ENCODE data around the gene TNFRSF8. TPM values are rescaled to one million over a fixed set of nuclear protein-coding genes. Genes with fewer than 3 reads are reported as not detected.

Gene TNFRSF8
- total and polyA plus RNA-seq, 9 of the 15 experiments (the other 6 are each of a cell fraction or from before 2014, with no cell fraction given): 3.5 to 38.4 (median 17.1) TPM

DNA sequence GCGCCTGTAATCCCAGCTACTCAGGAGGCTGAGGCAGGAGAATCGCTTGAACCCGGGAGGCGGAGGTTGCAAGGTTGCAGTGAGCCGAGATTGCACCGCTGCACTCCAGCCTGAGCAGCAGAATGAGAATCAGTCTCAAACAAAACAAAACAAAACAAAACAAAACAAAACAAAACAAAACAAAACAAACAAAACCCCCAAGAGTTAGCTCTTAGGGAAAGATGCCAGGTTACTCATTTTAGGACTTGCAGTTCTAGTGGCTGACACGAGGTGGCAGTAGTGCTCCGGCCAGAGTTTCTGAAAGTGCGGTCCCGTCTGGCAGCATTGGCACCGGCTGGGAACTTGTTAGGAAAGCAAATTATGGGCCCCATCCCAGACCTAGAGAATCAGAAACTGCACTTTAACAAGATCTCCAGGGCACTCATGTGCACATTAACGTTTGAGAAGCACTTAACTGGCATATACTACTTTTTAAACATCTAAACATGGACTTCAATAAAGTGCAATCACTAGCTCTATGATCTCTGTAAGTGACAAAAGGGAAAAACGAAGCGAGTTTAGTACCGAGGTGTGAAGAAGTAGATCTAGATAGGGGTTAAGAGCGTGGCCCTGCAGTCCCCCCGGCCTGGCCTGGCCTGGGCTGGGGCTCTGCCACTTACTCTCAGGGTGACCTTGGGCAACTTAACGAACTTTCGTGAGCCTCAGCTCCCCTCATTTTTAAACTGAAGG lies 61.8 kb downstream of the TNFRSF8 start (continued):
- TF ChIP-seq, protein P1, sequence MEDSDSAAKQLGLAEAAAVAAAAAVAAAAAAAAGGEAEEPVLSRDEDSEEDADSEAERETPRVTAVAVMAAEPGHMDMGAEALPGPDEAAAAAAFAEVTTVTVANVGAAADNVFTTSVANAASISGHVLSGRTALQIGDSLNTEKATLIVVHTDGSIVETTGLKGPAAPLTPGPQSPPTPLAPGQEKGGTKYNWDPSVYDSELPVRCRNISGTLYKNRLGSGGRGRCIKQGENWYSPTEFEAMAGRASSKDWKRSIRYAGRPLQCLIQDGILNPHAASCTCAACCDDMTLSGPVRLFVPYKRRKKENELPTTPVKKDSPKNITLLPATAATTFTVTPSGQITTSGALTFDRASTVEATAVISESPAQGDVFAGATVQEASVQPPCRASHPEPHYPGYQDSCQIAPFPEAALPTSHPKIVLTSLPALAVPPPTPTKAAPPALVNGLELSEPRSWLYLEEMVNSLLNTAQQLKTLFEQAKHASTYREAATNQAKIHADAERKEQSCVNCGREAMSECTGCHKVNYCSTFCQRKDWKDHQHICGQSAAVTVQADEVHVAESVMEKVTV (CRISPR knock-in tag; IDR thresholded peaks at IDR 0.05): peak; percentile 98
- TF ChIP-seq HNRNPL (IDR thresholded peaks at IDR 0.05; ENCODE audit: low read depth, low read length): peak; percentile 47; the same call in 1 of the 2 replicates
- TF ChIP-seq, protein P2, sequence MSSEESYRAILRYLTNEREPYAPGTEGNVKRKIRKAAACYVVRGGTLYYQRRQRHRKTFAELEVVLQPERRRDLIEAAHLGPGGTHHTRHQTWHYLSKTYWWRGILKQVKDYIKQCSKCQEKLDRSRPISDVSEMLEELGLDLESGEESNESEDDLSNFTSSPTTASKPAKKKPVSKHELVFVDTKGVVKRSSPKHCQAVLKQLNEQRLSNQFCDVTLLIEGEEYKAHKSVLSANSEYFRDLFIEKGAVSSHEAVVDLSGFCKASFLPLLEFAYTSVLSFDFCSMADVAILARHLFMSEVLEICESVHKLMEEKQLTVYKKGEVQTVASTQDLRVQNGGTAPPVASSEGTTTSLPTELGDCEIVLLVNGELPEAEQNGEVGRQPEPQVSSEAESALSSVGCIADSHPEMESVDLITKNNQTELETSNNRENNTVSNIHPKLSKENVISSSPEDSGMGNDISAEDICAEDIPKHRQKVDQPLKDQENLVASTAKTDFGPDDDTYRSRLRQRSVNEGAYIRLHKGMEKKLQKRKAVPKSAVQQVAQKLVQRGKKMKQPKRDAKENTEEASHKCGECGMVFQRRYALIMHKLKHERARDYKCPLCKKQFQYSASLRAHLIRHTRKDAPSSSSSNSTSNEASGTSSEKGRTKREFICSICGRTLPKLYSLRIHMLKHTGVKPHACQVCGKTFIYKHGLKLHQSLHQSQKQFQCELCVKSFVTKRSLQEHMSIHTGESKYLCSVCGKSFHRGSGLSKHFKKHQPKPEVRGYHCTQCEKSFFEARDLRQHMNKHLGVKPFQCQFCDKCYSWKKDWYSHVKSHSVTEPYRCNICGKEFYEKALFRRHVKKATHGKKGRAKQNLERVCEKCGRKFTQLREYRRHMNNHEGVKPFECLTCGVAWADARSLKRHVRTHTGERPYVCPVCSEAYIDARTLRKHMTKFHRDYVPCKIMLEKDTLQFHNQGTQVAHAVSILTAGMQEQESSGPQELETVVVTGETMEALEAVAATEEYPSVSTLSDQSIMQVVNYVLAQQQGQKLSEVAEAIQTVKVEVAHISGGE (CRISPR knock-in tag; IDR thresholded peaks at IDR 0.05): 0 out of 6 replicates have a peak, but pooled peaks of 1 of the 3 experiments have one; percentile 28
- TF ChIP-seq ZNF24 (IDR thresholded peaks at IDR 0.05): peak; percentile 29; the same call in 1 of the 2 replicates
- TF ChIP-seq ZNF408 (CRISPR knock-in tag; IDR thresholded peaks at IDR 0.05; ENCODE audit: low read depth): no peak
- TF ChIP-seq, protein P3, sequence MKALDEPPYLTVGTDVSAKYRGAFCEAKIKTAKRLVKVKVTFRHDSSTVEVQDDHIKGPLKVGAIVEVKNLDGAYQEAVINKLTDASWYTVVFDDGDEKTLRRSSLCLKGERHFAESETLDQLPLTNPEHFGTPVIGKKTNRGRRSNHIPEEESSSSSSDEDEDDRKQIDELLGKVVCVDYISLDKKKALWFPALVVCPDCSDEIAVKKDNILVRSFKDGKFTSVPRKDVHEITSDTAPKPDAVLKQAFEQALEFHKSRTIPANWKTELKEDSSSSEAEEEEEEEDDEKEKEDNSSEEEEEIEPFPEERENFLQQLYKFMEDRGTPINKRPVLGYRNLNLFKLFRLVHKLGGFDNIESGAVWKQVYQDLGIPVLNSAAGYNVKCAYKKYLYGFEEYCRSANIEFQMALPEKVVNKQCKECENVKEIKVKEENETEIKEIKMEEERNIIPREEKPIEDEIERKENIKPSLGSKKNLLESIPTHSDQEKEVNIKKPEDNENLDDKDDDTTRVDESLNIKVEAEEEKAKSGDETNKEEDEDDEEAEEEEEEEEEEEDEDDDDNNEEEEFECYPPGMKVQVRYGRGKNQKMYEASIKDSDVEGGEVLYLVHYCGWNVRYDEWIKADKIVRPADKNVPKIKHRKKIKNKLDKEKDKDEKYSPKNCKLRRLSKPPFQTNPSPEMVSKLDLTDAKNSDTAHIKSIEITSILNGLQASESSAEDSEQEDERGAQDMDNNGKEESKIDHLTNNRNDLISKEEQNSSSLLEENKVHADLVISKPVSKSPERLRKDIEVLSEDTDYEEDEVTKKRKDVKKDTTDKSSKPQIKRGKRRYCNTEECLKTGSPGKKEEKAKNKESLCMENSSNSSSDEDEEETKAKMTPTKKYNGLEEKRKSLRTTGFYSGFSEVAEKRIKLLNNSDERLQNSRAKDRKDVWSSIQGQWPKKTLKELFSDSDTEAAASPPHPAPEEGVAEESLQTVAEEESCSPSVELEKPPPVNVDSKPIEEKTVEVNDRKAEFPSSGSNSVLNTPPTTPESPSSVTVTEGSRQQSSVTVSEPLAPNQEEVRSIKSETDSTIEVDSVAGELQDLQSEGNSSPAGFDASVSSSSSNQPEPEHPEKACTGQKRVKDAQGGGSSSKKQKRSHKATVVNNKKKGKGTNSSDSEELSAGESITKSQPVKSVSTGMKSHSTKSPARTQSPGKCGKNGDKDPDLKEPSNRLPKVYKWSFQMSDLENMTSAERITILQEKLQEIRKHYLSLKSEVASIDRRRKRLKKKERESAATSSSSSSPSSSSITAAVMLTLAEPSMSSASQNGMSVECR (CRISPR knock-in tag; IDR thresholded peaks at IDR 0.05): peak; percentile 46; the same call in 1 of the 2 replicates
- TF ChIP-seq, protein P4, sequence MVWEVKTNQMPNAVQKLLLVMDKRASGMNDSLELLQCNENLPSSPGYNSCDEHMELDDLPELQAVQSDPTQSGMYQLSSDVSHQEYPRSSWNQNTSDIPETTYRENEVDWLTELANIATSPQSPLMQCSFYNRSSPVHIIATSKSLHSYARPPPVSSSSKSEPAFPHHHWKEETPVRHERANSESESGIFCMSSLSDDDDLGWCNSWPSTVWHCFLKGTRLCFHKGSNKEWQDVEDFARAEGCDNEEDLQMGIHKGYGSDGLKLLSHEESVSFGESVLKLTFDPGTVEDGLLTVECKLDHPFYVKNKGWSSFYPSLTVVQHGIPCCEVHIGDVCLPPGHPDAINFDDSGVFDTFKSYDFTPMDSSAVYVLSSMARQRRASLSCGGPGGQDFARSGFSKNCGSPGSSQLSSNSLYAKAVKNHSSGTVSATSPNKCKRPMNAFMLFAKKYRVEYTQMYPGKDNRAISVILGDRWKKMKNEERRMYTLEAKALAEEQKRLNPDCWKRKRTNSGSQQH (CRISPR knock-in tag; IDR thresholded peaks at IDR 0.05): peak; percentile 83; the same call in 1 of the 2 replicates
- TF ChIP-seq KLF13 (tag; IDR thresholded peaks at IDR 0.05; ENCODE audit: borderline replicate concordance, low read depth): no peak
- no peak for TF ChIP-seq ZBED1 (IDR thresholded peaks at IDR 0.05)
- TF ChIP-seq ZNF384 (IDR thresholded peaks at IDR 0.05; ENCODE audit: low read depth, low read length): peak; percentile 31; the same call in 1 of the 2 replicates
- TF ChIP-seq NCOA1 (IDR thresholded peaks at IDR 0.05; ENCODE audit: low read depth): no peak
- peak; percentile 91; the same call in 1 of the 2 replicates for TF ChIP-seq STAG1 (CRISPR knock-in tag; IDR thresholded peaks at IDR 0.05; ENCODE audit: borderline replicate concordance)
- no peak for TF ChIP-seq ZZZ3 (IDR thresholded peaks at IDR 0.05)
- TF ChIP-seq JUN (IDR thresholded peaks at IDR 0.05; ENCODE audit: borderline replicate concordance, low read depth, low read length): no peak
- TF ChIP-seq JUN (CRISPR knock-in tag; IDR thresholded peaks at IDR 0.05; ENCODE audit: borderline replicate concordance): peak; percentile 32; the same call in 1 of the 2 replicates
- TF ChIP-seq RB1 (IDR thresholded peaks at IDR 0.05; ENCODE audit: low read depth): peak; percentile 69; the same call in 1 of the 2 replicates
